GM06990 (cell line): ENCODE data around the gene COMMD1.
"Not testable (repeated sequence)": the region's sequence is repeated elsewhere in the genome, so short reads cannot be mapped to it uniquely, and the experiment has no call there.

Experiments
- DNase-seq: peaks from one replicate; pipeline ENCODE4 v3.0.0-alpha.2; 2011; ENCODE audit not compliant: insufficient read length; ENCODE audit errors: extremely low read depth
- H3K27me3 ChIP-seq: replicated peaks from 2 replicates; pipeline ENCODE4 v1.6.0; 2011; ENCODE audit warnings: low read length; ENCODE audit not compliant: control insufficient read depth, insufficient read depth
- H3K36me3 ChIP-seq: 2 replicates; pipeline ENCODE4 v1.5.1; 2011; ENCODE audit warnings: low read length; ENCODE audit not compliant: control insufficient read depth, insufficient read depth
- H3K4me3 ChIP-seq: replicated peaks from 2 replicates; pipeline ENCODE4 v1.5.1; 2011; ENCODE audit warnings: low read depth, mild to moderate bottlenecking, control low read depth, low read length
- CTCF ChIP-seq: IDR thresholded peaks from 2 replicates; pipeline ENCODE4 v1.5.1; 2011; ENCODE audit warnings: low read length, control low read depth, mild to moderate bottlenecking, inconsistent platforms; ENCODE audit not compliant: insufficient read depth, poor library complexity, severe bottlenecking

COMMD1 gene

DNA sequence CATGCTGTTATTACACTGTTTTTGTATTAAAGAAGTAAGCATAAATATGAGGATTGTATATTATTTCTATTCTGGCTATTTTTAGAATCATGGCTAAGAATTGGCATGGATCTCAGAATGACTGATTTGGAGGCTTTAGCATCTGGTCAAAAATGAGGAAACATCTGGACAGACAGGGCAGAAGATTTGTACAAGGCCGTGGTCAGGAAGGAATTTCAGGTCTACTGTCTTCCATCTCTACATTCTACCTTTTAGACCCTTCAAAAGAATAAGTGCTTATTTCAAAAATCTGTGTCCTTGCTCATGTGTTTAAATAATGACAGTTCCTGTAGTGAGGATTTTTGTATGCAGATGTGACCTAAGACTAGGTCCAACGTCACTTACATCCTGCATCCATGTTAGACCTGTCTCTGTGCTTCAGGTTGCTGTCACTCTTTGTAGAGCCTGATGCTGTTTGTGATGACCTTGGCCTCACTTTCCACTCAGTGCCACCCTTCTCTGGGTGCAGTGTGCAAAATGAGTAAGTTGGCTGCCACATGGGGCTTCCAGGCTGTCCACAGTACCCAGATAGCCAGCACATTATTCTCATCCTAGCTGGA, 235.8 kb downstream of the COMMD1 start:
- DNase-seq, result peak; percentile 55
- Histone ChIP-seq H3K36me3 (no peaks in the 10 kb centered on the region), H3K27me3 (no peaks in the 10 kb centered on the region), H3K4me3 (no peak overlapping the region)
- no peak for TF ChIP-seq CTCF

DNA sequence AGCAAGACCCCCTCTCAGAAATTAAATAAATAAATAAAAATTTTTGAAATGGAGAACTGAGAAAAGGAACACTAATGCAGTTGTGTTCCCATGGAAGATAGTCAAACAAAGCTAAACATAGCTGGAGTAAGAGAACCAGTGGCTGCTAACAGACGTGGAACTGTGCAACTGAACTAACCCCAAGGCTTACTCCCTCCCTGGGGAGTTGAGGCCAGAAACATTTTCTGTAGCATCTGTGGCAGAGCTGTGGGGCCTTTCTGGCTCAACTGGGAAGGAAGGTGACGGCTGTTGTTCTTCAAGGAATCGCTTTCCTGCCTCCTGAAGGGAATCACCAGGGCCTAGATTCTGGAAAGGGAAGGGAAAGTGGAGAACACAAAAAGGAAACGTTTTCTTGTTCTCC, 236.6 kb downstream of the COMMD1 start:
- H3K4me3 ChIP-seq, result no peak overlapping the region
- DNase-seq, result no peak
- no peaks in the 10 kb centered on the region for H3K27me3 ChIP-seq
- TF ChIP-seq CTCF, result no peak
- no peaks in the 10 kb centered on the region for H3K36me3 ChIP-seq

DNA sequence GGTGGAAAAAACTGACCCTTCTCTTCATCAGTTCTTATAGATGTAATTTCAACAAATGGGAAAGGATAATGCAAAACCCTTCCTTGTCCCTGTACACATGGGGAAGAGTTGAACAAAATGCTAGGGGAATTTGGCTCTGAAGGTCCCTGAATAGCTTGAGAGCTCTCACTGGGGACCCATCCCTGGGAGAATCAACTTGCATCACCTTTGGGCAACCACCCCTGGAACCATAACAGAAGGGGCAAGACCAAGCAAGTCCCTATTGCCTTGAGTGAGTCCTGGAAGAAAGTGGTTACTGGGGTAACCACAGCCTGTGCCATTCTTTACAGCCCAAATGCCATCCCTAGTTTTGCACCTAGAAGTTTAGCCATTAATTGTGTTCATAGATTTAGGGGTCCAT, 238.2 kb downstream of the COMMD1 start:
- H3K4me3 ChIP-seq, result no peak overlapping the region
- no peak for DNase-seq
- H3K36me3 ChIP-seq, result no peaks in the 10 kb centered on the region
- H3K27me3 ChIP-seq, result no peaks in the 10 kb centered on the region
- TF ChIP-seq CTCF, result no peak

GRCh38 chr2:62144689-62145477, 239.4 kb downstream of the COMMD1 start:
- peak; percentile 28 for DNase-seq
- Histone ChIP-seq H3K36me3 (no peaks in the 10 kb centered on the region; the same call in 1 of the 2 replicates), H3K27me3 (no peaks in the 10 kb centered on the region), H3K4me3 (no peak overlapping the region)
- TF ChIP-seq CTCF, result no peak

DNA sequence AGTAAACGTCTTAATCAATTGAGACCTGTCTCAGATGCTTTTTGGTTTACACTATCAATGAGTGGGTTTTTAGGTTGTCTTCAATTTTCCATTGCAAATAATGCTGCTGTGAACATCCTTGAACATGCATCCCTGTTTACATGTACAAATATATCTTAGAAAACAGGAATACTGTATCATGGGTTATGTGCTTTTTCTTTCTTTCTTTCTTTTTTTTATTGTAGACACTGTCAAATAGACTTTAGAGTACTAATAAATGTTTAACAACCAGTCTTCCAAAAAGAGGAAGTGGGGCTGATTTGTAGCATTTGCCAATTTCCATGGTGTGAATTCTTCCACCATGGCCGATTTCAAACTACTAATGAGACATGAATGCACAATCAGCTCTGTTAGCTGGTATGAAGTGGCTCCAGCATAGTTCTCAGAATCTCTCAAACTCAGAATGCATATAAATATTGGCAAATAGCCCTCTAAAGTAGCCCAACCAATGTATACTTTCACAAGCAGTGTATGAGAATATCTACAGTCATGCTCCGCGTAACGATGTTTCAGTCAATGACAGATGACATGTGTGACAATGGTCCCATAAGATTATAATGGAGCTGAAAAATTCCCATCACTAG, 240.1 kb downstream of the COMMD1 start:
- Histone ChIP-seq H3K27me3 (no peaks in the 10 kb centered on the region), H3K4me3 (no peak overlapping the region), H3K36me3 (no peaks in the 10 kb centered on the region; the same call in 1 of the 2 replicates)
- no peak for TF ChIP-seq CTCF
- DNase-seq, result peak; percentile 53

GRCh38 chr2:62146790-62147189, 241.3 kb downstream of the COMMD1 start:
- H3K36me3 ChIP-seq, H3K4me3 ChIP-seq: not testable (repeated sequence)

More at GRCh38 chr2:62146790-62147189, 241.3 kb downstream of the COMMD1 start:
- not testable (repeated sequence) for DNase-seq, H3K27me3 ChIP-seq
